SK-N-DZ (cell line): ENCODE results near the gene MAN2B2. TPM values are rescaled to one million over a fixed set of nuclear protein-coding genes. Genes with fewer than 3 reads are reported as not detected.

Source experiments
- DNase-seq: peaks from one replicate; pipeline ENCODE4 v3.0.0-alpha.2; 2015; ENCODE audit warnings: low spot score
- polyA plus RNA-seq, 2 experiments: library from polyadenylated mRNA; depleted of rRNA; stranded (reverse); fragments of >200 nt; gene quantifications; 2 replicates each; pipeline ENCODE4 v1.2.3, GENCODE V29; 2014

Gene MAN2B2
- 2.0 and 2.4 TPM in 2 replicates for polyA plus RNA-seq (2014; cell fraction: cytosol; rRNA removed)
- 3.8 TPM in 2 replicates for polyA plus RNA-seq (2014; cell fraction: nucleus; rRNA removed)

DNA sequence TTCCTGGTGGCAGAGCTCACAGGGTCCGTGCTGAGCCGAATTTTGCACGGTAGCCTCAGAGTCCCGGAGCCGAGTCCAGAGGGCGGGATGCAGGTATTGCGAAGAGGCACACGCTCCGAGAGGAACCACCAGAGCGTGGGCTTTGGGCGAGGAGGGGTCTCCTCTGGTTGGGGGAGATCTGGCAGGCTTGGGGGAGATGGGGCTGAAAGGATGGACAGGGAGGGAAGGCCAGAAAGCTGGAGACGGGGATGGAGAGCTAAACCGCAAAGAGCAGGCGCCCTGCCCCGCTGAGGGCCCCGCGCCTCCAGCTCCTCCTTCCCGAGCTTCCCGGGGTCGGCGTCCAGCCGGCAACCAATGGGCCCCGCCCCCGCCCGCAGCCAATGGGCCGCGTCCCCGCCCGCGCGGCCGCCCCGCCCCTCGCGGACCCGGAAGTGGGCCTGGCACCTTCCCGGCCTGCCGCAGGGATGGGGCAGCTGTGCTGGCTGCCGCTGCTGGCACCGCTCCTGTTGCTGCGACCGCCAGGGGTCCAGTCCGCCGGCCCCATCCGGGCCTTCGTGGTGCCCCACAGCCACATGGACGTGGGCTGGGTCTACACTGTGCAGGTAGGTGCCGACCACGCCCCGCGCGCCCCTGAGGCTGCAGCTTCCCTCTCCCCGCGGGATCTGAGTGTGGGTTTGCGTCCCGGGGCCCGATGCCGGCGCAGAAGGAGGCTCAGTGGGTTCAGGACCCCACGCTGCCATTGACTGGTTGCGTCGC is at the start of gene MAN2B2:
TSS of gene MAN2B2 (plus strand) at position 443 of the 756 bp plus-strand sequence. CDS start at position 465, 22 bp downstream.
- DNase-seq, result peak; percentile 73

DNA sequence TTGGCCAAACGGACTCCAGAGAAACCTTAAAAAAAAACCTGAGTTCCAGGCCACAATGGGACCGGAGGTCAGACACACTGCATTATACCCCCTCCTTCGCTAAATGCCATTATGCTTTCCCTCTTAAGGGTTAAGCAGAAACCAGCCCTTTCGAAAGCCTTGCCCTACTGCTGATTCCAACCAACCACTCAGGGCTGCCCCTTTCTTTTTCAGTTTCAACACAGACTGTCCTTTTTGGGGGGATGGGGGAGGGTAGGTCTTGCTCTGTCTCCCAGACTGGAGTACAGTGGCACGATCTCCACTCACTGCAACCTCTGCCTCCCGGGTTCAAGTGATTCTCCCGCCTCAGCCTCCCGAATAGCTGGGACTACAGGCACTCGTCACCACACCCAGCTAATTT is 49.5 kb upstream of the MAN2B2 start:
- no peak for DNase-seq

DNA sequence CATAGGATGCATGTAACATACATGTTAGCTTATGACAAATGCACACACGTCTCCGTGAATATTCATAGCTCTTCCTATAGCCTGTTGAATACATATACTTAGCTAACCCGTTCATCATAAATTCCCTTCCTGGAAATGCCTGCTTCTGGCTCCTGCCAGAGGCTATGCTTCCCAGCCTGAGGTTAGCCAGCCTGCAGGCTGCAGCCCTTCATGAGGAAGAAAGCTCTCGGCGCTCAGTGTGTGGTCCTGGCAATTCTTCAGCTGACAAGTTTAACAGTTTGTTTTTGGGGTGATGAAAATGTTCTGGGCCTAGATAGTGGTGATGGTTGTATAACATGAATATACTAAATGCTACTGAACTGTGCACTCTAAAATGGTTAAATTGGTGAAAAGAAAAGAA is 48.8 kb upstream of the MAN2B2 start:
- DNase-seq, result no peak

DNA sequence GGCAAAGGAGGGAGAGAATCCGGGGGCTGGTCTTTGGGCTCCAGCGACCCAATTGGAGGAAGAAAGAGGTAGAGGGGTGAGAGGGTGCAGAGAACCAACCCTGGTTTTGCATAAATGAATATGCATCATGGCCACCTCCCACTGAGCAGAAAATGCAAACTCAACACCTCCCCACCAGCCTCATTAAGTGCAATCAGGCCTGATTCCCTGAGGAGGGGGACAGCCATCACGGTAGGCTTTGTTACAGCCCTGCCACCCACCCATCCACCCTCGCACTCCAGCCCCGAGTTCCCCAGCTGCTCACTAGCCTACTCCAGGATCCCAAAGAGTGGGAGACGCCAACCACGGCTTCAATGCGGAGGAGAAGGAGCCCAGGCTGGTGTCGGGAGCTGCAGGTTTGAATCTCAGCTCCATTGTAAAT is 48.3 kb upstream of the MAN2B2 start:
- no peak for DNase-seq

DNA sequence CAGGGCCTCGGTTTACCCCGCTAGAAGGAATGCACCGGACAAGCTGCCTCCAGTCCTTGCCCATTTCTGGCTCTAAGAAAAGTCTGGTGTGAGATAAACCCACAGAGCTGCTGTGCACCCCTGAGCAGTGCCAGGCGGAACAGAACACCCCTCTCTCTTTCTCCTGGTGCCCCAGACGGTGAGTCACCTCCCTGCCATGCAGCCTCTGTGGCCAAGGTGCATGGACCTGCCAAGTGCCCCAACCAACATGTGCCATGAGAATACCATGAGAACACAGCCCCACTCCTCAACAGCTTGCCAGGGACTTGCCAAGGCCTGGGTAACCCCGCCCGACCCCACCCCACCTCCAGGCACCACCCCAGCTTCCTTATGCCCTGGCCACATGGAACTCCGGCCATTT is 47.7 kb upstream of the MAN2B2 start:
- no peak for DNase-seq

DNA sequence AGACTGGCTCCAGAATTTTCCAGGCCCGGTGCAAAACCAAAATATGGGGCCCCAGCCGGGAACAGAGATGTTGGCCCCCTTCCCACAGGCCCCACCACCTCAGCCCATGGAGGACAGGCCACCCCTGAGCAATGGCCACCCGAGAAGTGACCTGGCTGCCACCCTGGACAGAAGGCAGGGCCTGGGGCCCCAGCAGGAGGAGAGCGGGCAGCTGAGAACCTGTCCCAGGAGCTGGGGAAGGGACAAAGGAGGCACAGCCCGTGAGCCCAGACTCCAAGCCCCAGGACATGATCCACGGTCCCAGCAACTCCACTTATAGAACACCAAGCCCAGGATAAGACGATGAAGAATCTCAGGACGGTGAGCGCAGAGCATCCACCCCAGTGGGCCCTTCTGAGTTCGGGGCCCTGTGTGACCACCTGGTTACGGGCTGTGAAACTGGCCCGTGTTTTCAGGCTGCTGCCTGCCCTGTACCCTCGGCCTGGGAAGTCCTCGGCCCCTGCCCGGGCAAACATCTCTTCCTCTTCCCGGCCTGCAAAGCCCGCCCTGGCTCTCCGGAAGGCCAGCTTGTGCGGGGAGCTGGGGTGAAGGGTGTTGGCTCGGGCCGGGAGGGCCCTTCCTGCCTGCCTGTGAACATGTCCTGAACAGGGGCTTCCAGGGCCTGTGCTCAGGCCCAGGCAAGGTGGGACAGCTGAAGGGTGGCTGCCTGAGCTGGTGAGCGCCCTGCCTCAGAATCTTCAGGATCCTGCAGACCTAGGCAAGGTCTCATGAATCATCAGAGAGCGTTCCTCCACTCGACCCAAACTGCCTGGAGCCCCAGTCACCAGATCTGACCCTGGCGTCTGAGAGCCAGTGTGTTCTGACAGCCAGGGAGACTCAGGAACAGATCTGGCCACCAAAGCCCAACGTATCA is 47.0 kb upstream of the MAN2B2 start:
- no peak for DNase-seq

DNA sequence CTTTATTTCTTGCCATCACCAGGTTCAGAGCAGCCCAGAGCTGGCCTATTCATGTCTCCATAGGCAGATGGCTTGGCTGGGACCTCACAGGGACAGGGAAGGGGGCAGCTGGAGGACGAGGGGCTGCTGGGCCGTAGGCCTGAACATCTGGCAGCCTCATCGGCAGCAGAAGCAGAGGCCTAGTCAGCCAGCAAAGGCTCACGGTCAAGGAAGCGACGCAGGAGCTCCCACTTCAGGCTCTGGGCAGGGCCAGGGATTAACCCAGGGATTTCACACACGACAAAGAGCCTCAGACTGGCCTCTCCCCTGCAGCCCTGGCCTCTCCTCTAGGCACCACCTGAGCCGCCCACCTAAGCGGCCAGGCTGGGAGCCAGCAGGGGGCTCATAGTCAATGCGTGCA is 46.0 kb upstream of the MAN2B2 start:
- no peak for DNase-seq

DNA sequence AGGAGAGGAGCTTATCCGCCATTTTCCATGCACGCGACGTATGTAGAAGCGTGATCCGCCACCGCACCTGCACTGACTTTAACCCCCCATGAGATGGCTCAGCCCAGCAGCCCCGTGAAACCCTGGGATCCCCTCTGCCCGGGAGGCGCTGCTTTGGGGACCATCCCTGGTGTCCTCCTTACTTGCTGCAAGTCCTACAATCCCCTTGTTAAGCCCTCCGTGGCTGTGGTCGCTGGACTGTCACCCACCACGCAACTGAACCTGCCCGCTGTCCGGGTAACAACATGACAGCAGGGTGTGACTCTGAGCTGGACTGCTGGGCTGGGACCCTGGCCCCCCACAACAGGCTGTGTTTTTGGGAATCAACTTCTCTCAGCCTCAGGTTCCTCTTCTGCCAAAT is 44.7 kb upstream of the MAN2B2 start:
- DNase-seq, result no peak

DNA sequence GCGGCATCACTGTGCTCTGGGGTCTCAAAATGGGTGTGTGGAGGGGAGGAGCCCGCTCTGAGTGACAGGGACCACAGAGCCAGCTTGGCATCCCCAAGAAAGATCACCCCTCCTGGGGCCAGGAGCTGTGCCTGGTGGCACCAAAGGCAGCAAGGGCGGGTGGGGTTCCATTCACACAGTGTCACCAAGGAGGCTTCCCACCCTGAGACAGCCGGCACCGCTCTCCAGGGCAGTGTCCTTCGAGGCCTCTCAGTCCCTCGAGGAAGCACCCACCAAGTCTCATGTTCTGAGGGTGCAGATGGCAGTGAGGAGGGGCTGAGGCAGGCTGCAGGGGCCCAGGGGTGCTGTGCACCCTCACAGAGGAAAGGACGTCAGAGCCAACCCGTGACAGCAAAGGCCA is 44.0 kb upstream of the MAN2B2 start:
- no peak for DNase-seq

DNA sequence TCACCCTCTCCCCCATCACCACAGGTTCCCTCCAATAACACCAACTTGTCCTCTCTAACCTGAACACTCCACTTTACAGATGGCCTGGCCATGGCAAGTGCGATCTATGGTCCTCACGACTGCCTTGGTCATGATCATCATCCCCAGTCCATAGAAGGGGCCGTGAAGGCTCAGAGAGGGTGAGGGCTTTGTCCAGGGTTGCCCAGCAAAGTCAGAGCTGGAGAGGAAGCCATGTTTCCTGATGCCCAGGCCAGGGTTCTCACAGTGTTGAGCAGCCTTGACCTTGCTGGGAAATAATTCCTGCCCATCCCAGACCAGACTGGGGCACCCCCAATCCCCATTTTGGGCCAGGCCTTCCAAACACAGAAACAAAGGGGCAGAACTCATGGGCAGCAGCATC is 42.9 kb upstream of the MAN2B2 start:
- no peak for DNase-seq

DNA sequence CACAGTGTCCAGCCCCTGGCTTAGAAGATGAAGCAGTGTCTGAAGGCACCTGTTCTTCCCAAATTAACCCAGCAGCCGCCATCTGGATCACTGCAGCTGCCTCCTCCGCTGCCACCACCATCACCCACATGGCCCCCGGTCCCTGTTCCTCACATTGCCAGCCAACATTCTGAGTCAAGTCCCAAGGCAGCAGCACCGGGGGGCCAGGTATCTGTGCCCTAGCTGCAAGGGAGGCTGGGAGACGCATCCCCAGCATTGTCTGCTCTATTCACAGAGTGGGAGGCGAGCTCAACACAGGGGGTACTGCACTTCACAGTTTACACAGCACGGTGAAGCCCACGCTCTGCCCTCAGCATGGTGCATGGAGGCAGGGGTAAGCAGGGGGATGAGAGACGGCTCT is 42.3 kb upstream of the MAN2B2 start:
- DNase-seq, result no peak

DNA sequence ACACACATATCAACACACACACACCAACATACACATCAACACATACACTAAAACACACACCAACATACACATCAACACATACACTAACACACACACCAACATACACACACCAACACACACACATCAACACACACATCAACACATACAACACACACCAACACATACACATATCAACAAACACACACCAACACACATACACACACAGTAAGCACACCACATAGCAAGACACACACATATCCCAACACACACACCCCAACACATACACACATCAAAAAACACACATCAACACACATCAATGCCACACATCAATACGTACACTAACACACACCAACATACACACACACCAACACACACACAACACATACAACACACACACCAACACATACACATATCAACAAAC is 40.9 kb upstream of the MAN2B2 start:
- DNase-seq, result no peak

DNA sequence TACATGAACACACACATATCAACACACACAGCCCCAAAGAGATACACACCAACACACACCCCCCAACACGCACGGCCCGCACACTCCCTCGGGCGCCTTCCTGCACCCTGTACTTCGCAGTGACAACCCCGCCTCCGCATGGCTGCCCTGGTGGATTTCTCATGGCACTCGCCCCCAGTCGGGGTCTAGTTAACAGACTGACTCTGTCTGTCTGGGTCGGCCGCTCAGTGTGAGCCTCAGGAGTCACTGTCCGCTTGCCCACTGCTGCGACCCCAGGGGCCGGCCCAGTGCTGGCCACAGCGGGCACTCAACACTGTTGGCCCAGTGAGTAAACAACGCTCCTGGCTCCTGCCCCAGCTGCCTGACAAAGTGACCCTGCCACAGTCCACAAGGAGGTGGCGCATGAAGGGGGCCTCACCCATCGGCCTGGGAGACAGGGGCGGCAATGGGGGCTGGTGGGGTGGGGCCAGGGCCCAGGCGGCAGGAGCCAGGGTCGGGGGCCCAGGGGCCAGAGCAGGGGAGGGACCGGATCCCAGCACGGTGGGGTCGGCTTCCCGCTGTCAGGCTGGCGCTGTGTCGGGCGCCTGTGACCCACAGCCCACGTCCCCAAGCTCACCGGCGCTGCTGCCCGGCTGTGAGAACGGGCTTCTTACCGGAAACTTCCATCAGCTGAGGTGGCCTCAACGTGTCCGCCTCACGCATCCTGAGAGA is 40.2 kb upstream of the MAN2B2 start:
- DNase-seq, result no peak

DNA sequence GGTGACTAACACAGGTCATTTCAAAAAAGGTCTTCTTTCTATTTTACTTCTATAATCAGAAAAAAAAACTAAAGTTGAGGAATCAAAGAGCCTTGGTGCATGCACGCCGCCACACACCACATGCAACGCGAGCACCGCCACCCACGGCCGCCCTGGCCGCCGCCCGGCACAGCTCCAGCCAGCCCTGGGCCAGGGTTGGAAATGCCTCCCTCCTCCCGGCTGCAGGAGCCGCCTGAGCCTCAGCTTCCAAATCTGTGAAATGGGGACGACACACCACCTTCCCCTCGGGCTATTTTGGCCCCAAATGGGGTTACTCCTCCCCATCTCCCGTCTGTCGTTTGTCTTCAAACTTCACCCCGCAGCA is 39.7 kb upstream of the MAN2B2 start:
- DNase-seq, result no peak

DNA sequence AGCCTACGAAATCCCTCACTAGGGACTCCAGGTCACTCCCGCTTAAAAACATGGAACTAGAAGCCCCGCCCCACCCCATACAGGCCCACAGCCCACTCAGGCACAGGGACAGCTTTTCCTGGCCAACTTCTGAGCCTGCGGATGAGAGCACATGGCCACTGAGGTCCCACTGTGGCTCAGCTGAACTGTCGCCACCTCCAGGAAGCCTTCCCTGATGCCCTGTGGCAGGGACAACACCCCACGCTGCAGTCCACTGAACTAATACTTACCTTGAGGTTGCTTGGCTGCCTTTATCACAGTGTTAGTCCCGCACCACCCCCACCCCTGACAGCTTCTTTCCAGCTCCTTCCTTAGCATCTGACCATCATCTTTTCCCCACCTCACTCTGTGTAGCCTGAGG is 39.3 kb upstream of the MAN2B2 start:
- DNase-seq, result no peak

DNA sequence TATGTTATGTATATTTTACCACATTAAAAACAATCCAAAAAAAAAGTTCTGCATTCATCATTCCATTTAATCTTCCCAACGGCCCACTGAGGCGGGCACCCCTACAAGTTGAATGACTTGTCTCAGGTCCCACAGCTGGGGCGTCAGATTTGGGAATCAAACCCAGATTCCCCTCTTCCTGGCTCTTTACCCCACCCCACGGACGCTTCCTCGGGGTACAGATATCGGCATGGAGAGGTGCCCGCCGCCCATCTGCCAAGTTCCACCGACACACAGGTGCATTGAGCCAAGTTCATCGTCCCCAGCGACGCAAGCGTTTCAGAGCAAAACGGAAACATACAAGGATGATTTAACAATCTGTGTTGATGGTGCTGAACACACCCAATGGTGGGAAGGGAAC is 36.9 kb upstream of the MAN2B2 start:
- DNase-seq, result no peak

DNA sequence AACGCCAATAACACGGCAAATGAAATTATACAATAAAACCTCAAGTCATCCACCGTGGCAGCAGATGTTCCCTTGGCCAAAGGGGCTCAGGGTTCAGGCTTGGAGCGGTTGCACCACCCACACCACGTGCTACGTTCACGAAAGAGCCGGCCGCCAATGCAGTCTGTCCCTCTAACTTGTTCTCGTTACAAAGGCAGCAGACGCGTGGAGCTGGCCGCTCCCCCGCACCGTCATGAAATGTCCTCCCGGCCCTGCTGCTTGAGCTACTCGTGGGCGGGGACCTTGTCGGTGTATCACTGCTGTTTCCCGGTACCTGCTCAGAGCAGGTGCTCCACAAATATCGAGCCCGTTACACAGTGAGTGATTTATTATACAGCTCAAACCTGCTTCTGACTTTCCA is 36.4 kb upstream of the MAN2B2 start:
- DNase-seq, result no peak

DNA sequence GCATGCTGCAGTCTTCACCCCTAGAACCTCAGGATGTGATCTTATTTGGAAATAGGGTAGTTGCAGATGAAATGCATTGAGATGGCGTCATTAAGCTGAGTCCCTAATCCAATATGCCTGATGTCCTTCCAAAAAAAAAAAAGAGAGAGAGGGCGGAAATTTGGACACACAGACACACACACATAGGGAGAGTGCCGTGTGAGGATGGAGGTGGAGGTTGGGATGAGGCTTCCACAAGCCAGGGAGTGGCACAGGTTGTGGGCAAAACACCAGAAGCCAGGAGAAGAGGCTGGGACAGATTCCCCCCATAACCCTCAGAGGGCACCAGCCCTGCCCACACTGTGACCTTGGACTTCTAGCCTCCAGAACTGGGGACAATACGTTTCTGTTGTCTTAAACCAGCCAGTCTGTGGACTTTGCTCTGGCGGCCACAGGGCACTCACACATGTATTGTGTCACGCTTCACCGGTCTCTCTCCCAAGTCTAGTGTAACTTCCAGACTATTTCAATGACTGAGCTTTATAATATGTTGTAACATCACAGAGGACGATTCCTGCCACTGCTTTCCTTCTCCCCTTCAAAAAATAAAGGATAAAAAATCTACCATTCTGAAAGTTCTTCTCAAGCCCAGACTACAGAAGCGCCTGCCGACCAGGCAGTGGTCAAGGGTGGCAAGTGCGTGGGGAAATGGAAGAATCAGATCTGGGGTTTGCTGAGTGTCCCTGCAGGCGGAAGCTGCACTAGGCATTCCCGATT is 35.8 kb upstream of the MAN2B2 start:
- no peak for DNase-seq

DNA sequence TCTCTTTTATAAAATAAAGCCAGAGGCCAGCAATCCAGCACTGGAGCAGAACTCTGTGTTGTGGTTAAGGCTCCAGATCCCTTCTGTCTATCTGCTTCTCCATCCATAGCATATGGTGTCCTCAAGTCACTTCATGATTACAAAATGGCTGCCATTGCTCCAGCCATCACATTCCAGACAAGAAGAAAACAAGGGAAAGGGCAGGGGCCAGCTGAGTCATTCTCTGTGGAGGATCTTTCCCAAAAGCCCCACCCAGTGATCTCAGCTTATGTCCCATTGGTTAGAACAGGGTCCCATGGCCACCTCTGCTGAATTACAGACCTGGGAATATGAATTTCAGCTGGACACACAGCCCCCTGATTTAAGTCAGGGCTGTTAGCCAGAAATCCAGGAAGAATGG is 34.1 kb upstream of the MAN2B2 start:
- no peak for DNase-seq

DNA sequence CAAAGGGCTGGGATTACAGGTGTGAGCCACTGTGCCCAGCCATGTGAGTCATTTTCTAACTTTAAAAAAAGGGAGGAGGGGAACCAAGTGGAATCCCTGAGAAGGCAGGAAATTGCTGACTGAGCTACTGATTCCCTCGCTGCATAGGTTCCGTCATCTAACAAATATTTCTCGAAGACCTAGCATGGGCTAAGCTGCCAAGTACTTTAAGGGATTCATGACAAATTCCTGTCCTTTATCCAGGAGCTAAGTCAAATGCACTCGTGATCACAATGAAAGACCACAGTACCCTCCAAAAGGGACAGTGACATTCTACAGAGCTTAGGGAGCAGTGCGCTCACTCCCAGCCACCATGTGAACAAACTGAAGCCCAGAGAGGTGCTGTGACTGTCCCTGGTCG is 33.2 kb upstream of the MAN2B2 start:
- no peak for DNase-seq

DNA sequence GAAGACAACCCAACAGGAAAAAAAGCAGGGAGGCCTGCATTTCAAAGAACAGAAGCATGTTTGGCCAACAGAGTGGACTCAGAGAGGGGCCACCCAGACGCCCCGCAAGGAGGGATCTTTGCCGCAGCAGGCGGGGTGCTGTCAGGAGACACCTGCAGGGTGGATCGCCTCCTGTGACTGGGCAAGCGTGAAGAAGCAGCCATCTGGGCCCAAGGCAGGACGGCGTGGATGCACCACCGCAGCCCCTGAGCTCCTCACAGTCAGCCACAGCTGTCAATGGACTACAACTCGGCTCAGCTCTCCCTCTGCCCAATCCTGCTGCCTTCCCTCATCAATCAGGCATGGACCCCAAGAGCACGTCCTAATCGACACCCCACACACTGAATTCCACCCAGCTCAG is 32.0 kb upstream of the MAN2B2 start:
- no peak for DNase-seq
